ELR (cell line): ENCODE measurements around the gene DPCD.
"Not testable (repeated sequence)": the region's sequence is repeated elsewhere in the genome, so short reads cannot be mapped to it uniquely, and the experiment has no call there.

ENCODE experiments used
- DNase-seq: peaks from one replicate; pipeline ENCODE4 v3.0.0-alpha.2; 2015; ENCODE audit warnings: low read depth

The DPCD gene

GRCh38 chr10:101618871-101619270 is 30.8 kb downstream of the DPCD start:
- DNase-seq = no peak

GRCh38 chr10:101619983-101620382 is 31.9 kb downstream of the DPCD start:
- DNase-seq = no peak

- DNase-seq = no peak
These were observed 35.4 kb downstream of the DPCD start for GRCh38 chr10:101623528-101623927.

GRCh38 chr10:101624526-101625102 is 36.5 kb downstream of the DPCD start:
- DNase-seq = no peak

- DNase-seq = no peak
These were observed 37.8 kb downstream of the DPCD start for GRCh38 chr10:101625821-101626412.

DNA sequence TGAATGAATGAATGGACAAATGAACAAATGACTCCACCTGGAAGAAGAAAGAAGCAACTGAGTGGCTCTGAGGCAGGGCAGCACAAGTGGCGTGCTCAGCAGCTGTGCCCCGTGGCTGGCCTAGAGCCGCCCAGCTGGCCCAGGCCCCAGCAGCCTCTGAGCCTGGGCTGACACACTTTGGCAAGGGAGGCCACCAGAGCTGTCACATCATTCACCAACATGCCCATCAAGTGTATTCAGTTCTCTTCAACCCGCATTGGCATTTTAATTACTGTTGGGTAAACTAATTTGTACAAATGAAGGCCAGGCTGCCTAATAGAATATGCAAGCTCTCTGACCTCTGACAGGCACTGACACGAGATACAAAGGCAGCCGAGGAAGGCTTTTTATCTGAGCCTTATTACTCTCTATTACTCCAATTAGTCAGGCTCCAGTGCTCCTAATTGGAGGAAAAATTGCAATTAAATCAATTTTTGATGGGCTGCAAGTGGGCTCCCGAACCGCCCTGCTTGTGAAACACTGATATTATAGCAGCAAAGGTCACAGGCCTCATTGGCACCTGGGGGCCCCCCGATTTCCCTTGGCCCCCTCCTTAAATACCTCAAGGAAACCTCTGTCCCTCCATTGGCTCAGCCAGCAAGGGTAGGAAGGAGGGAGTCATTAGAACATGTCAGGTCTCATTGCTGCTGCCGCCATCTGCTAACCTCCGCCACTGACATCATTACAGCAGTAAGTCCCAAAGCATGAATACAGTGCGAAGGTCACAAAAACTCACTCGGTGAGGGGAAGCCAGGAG is 41.9 kb downstream of the DPCD start:
- DNase-seq = no peak

DNA sequence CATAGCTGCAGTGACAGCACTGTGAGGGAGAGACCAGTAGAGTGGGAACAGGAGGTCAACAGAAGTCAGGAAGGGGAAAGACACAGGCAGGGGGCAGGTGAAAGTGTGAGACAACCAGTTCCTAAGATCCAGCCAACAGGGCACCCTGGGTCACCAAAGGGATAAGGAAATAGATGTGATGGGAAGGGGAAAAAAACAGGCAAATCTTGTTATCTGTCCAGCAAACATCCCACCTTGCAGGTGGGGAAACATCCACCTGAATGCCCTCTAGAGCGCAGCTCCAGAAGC is 42.5 kb downstream of the DPCD start:
- no peak for DNase-seq

DNA sequence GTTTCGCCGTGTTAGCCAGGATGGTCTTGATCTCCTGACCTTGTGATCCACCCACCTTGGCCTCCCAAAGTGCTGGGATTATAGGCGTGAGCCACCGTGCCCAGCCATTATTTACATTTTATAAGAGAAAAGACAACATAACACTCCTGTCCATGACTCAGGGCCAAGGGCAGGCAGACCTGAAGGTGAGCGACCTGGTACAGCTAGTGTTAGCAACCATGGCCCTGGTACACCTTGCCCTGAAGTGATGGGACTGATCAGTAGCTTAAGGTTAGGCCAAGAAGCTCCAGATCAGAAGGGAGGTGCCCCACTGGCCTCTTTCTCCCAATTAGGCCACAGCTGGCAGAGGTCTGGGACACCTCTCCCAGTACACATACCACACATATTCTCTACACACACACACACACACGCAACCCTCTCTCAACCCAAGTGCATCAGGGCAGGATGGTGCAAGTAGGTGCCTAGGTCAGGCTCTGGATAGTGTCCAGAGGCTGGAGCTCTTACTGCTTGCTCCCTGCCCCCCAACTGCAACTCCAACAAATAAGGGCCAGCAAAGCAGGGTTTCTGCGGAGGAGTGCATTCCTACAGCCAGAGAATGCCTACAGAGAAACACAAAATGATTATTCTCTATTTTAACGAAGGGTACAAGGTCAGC is 43.8 kb downstream of the DPCD start:
- DNase-seq = no peak

GRCh38 chr10:101633510-101633909 is 45.4 kb downstream of the DPCD start:
- not testable (repeated sequence) for DNase-seq

DNA sequence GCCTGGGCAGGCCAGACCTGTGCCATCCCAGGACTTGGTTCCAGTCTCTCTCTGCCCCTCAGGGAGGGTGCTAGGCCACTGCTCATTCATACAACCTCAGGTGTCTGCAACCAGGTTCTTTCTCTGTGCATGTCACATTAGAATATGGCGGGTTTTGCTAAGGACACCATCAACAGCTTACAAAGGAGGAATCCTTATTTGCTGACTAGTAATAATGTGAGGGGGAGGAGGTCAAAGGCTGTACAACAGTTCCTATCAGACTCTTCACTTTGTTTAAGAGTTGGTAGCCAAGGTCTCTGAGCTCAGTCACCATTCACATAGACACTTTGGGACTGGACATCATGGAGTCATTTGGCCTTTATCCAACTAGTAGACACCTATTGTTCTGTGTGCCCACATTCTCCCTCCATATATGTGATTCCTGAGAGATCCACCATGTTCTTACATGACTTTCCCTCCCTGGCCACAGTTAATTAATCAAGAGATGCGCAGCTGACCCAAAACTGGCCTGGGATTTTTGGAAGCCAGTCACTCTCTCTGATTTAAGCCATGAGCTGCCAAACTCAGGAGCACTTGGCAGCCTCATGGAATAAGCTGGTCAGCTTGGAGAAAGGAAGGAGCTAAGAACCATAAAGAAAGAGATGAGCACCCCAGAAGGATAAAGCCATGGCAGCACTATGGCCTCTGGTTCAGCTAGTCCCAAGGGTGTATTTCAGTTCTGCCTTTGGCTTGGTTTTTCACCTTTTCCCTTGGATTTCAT is 51.2 kb downstream of the DPCD start:
- no peak for DNase-seq

DNA sequence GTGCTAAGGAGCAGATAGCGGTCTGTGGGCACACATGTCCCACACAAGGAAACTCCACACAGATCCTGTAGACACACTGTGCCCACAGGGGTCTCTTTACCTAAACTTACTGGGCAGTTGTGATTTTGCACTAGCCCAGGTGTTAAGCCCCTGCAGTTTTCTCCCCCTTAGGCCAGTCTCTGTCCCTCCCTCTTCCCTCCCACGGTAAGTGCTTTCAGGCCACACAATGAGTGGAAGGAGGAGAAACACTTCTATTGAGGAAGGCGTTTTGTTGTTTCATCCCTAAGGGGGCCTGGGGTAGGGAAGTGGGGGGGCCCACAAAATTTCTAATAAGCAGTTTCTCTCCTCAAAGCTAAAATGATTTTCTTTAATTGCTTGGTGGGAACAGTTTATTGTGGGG is 55.4 kb downstream of the DPCD start:
- DNase-seq = no peak

- DNase-seq = no peak
These were observed 55.9 kb downstream of the DPCD start for GRCh38 chr10:101644002-101644401.

DNA sequence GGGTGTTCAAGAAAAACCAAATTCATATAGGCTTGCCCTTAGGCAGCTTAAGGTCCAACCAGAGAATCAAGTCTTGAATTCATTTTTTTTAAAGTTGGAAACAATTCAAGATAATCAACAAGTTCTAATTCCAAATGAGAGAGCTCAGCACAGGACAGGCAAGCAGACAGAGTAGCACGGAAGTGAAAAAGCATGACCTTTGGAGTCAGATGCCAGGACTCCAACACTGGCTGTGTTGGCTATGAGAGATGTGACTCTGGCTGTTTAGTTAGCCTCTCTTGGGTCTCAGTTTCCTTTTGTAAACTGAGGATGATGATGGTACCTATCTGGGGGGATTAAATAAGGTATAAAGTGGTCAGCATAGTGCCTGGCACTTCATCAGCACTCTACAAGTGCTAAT is 57.5 kb downstream of the DPCD start:
- no peak for DNase-seq

GRCh38 chr10:101646364-101646763 is 58.2 kb downstream of the DPCD start:
- no peak for DNase-seq

- DNase-seq = no peak
These were observed 59.1 kb downstream of the DPCD start for GRCh38 chr10:101647255-101647654.

GRCh38 chr10:101649525-101650085 is 61.5 kb downstream of the DPCD start:
- peak; percentile 11 for DNase-seq

- DNase-seq = no peak
These were observed 62.7 kb downstream of the DPCD start for GRCh38 chr10:101650863-101651262.

GRCh38 chr10:101651336-101651735 is 63.2 kb downstream of the DPCD start:
- no peak for DNase-seq

DNA sequence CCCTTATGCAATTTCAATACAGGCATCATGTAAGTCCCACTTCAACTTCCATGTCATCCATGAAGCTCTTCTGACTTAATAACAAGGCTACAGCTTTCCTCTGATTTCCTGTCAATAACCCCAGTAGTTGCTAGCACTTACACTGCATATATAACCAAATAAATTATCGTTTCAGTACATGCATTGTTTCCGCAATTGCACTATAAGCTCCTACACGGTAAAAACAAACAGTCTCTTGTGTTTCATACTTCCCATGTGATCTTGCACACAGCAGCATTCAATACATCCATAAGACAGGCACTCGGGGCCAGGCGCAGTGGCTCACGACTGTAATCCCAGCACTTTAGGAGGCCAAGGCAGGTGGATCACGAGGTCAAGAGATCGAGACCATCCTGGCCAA is 65.4 kb downstream of the DPCD start:
- no peak for DNase-seq

GRCh38 chr10:101655570-101655969 is 67.4 kb downstream of the DPCD start:
- DNase-seq = peak; percentile 4

DNA sequence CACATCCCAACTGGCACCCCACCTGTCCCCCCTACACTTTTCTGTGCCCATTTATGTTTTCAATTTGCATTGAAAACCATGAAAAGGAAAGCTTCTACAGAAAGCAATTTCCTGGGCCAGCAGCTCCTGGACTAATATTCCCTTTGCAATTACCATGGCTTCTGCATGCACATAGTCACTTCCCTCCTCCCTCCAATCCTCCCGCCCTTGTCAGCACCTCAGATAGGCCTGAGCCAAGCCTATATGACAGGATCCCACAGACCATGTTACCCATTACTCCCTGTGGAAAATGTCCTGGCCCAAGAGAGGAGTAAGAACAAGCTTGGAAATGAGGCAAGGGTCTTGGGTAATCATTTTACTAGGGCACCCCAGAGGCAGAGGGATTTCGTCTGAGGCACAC is 68.8 kb downstream of the DPCD start:
- no peak for DNase-seq

GRCh38 chr10:101658975-101659374 is 70.9 kb downstream of the DPCD start:
- DNase-seq = no peak
